GM15510 (cell line): Measurements from ENCODE around the gene CCNJL.

ENCODE experiments used
- POLR2A ChIP-seq: IDR thresholded peaks from 3 replicates; pipeline ENCODE4 v1.6.1; 2011; ENCODE audit warnings: borderline replicate concordance; ENCODE audit not compliant: insufficient read length; ENCODE audit errors: extremely low read depth

CCNJL gene

DNA sequence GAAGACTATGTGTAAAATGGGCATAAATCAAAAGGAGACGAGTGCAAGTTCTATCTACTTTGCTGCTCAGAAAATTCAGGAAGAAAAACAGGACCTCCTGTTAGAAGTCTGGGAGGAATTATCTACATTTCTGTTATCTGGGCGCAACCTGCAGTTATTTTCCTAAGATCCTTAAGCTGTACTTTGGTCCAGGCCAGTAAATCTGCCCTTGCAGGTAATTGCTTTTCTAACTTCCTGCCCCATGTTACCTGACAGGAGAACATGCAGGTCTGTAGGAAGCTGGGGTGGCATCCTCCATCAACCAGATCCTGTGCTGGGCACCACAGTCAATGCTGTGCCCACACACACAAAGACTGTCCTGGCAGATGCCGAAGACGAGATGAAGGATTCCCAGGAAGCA, 5.7 kb downstream of the CCNJL start:
- TF ChIP-seq POLR2A, result no peak

DNA sequence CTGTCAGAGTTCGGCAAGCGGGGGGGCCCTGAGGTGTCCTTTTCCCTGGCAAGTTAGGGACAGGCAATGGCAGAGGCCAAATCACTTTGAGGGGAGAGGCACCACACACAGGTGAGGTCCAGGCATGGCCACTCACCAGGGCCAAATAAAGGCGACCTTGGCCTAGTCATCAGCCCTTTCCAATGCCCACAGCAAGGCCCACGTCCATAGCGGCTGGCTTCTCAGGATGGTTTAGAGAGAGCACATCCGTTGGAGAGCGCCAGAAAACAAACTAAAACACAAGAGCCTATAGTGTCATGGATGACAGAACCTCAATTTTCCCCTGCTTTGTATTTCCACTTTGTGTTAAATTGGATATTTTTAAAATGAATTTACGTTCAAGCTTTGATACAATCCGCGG, 7.0 kb downstream of the CCNJL start:
- no peak for TF ChIP-seq POLR2A

DNA sequence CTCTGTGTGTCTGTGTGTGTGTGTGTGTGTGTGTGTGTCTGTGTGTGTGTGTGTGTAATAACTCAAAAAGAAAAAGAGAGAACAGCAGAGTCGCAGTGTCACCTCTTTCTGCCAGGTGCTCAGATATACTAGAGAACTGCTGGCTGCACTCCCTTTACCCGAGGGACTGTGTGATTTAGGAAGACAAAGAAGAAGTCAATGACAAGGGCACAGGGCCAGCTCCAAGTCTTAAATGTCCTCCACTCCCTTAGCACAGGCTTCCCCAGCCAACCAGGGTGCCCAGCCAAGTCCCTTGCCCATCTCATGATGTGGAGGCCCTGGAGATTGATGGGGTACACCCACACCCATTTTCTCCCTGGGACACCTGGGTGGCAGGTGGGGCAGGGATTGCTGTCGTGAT, 8.7 kb downstream of the CCNJL start:
- no peak for TF ChIP-seq POLR2A

GRCh38 chr5:160298189-160298588, 14.2 kb downstream of the CCNJL start:
- no peak for TF ChIP-seq POLR2A

GRCh38 chr5:160297776-160298175, 14.6 kb downstream of the CCNJL start:
- no peak for TF ChIP-seq POLR2A

GRCh38 chr5:160297004-160297403, 15.4 kb downstream of the CCNJL start:
- no peak for TF ChIP-seq POLR2A

GRCh38 chr5:160296496-160296895, 15.9 kb downstream of the CCNJL start:
- no peak for TF ChIP-seq POLR2A

DNA sequence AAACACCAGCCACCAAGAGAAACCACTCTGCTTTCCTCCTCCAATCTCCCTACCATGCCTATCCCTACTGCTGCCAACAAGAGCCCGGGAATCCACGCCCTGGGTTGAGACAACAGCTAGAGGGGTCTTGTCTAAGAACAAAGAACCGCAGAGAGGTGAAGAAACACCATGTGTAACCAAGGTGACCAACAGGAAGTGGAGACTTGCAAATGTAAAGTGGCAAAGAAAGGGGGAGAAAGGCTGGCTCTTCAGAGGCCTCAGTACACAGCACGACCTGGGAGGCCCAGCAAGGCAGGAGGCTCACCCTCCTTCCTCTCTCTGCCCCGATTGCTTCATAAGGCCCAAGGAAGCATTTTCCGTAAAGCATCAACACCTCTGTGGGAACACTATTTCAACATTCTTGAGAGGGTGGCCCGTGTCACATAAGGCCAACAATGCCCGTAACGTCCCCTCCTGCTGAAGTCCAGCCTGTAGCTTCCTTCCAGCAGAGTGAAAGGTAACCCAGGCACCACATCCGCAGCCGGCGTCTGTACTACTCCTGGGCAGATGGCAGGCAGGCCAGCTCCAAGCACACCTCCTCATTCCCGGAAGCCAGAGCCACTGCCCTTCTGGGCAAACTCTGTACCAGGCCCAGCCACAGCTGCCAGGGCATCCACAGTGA, 18.3 kb downstream of the CCNJL start:
- TF ChIP-seq POLR2A, result no peak

DNA sequence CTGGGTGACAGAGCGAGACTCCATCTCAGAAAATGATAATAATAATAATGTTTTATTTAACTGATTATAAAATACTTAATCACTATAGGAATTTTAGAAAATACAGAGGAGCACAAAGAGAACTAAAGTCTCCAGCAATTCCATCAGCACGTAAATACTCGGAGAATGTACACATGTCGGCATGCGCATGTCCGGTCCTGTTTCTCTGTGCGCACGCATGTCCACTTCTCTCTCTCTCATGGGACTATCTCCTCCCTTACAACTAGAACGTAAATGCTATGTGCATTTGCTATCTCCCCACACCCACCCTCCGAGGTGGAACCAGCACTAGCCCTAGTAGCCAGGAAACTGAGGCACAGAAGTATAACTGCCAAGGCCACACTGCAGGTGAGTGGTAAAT, 19.0 kb downstream of the CCNJL start:
- no peak for TF ChIP-seq POLR2A

- TF ChIP-seq POLR2A, result no peak
These were observed 20.9 kb downstream of the CCNJL start for GRCh38 chr5:160291467-160291866.

GRCh38 chr5:160290751-160291150, 21.6 kb downstream of the CCNJL start:
- TF ChIP-seq POLR2A, result no peak

DNA sequence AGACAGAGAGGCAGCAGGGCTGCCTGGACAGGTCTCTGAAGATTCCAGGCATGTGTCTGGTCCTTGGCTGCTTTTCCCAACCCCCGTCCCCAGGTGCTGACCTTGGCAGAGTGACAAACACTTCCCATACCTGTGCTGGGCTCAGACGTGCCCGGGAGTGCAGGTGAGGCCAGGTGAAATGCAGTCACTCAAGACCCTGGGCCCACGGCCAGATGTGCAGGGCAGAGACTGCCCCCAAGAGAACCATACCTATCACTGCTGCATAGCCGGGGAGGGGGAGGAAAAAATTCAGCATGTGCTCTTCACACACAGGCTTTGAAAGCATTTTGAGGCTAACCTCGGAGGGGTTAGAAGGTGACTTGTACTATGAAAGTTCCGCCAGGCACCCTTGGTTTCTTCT, 22.6 kb downstream of the CCNJL start:
- no peak for TF ChIP-seq POLR2A

DNA sequence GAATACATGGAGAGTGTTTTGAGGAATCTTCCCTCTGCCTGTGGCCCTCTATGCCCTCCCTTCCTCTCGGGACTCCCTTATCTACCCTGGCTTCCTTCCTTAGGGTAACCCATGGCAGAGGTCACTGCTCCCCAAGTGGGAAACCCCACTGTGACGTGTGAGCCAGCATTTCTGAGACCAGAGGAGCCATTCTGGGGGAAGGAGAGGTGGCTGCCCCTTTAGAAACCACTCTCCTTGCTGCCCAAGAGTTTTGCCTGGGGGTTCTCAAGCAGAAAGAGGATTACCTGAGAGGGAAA, 23.1 kb downstream of the CCNJL start:
- no peak for TF ChIP-seq POLR2A

- TF ChIP-seq POLR2A, result no peak
These were observed 24.8 kb downstream of the CCNJL start for GRCh38 chr5:160287378-160288051.

DNA sequence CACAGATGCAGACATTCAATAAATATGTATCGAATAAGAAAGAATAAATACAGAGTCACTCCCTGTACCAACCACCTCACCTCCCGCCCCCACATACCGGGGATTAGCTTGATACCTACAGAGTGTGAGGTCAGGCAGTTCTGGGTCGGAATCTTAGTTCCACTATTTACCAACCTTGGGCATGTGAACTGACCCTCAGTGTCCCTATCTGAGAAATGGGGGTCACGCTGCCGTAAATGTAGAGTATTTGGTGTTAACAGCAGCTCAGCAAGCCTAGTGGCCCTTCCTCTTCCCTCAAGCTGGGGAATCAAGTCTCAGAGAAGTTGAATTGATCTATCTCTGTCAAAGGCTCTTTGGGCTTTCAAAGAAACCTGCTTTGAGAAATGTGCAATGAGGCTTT, 25.4 kb downstream of the CCNJL start:
- TF ChIP-seq POLR2A, result no peak

GRCh38 chr5:160285316-160285715, 27.0 kb downstream of the CCNJL start:
- TF ChIP-seq POLR2A, result no peak
